Renal cortical epithelial cell (primary cell): Measurements from ENCODE around the gene SYNPO. TPM values are rescaled to one million over a fixed set of nuclear protein-coding genes. Genes with fewer than 3 reads are reported as not detected.

Experiments
- DNase-seq: peaks from one replicate; pipeline ENCODE4 v3.0.0-alpha.2; 2011; ENCODE audit warnings: low read depth
- total RNA-seq: library from RNA; depleted of rRNA; stranded (reverse); fragments of >200 nt; gene quantifications from 2 replicates; pipeline ENCODE4 v1.2.3, GENCODE V29; 2014

The SYNPO gene, protein sequence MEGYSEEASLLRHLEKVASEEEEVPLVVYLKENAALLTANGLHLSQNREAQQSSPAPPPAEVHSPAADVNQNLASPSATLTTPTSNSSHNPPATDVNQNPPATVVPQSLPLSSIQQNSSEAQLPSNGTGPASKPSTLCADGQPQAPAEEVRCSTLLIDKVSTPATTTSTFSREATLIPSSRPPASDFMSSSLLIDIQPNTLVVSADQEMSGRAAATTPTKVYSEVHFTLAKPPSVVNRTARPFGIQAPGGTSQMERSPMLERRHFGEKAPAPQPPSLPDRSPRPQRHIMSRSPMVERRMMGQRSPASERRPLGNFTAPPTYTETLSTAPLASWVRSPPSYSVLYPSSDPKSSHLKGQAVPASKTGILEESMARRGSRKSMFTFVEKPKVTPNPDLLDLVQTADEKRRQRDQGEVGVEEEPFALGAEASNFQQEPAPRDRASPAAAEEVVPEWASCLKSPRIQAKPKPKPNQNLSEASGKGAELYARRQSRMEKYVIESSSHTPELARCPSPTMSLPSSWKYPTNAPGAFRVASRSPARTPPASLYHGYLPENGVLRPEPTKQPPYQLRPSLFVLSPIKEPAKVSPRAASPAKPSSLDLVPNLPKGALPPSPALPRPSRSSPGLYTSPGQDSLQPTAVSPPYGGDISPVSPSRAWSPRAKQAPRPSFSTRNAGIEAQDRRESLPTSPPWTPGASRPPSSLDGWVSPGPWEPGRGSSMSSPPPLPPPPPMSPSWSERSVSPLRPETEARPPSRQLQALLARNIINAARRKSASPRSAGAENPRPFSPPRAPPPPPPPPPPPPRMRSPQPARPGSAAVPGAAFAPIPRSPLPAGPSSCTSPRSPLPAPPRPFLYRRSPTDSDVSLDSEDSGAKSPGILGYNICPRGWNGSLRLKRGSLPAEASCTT
- total RNA-seq: 3.3 and 23.1 TPM in 2 replicates

DNA sequence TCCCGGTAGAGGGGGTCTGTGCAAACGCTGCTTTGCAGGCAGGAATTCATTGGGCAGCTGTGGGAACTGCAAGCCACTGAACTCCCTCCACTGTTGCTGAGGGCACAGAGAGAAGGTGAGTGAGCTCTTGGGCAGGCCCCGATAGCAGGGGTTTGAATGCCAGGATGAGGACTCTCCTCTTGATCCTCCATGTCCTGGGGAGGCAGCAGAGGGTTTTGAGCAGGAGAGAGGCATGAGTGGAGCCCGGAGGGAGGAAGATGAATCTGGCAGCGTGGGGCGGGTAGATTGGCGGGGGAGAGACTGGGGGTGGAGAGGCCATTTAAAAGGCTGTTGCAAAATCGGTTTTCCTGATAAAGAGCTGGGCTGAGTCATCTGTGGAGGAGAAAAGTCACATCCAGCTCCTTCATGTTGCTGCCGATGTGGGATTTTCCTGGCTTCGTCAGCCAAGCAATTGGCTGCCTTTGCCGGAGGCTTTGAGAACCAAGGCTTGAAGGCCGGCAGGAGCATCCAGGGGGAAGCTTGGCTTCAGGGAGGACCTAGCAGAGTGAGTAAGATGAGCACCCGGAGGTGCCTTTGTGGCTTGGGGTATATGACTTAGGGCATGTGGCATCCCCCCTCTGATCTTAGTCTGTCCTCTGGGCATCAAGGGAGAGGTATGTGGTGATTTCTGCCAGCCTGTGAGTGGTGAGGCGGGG is at the start of gene SYNPO:
TSS of gene SYNPO (plus strand) at position 350 of the 695 bp plus-strand sequence. CDS start 7,616 bp downstream, outside the sequence.
- DNase-seq: peak; percentile 97

DNA sequence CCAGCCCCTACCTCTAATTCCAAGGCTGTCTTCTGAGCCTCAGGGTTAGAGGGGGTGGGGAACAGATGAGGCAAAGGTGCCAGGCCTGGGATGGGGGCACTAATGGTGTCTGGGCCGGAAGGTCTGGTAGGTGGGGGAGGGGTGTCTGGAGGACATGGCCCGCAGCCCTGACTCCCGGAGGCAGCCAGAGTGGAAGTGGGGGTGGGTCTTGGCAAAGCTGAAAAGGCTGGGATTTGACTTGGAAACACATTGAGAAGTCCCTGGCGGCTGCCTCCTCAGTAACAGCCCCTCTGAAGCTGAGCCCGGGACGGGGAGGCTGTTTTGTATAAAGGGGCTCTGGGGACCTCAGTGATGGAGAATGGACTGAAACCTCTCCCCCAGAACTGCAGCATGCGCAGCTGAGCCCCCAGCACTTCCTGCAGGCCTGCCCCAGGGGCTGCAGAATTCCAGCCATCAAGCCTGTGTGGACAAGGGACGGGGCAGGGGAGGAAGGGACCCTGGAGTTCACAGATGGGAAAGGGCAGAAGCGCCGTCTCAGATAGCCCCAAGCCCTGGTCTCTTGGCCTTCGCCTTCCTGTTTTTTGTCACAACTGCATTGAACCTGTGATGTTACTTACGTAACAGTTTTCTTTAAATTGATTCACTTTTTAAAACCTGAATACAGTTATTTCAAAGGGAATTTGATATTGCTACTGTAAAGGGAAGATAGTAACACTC is 49.3 kb upstream of the SYNPO start:
- DNase-seq: no peak

DNA sequence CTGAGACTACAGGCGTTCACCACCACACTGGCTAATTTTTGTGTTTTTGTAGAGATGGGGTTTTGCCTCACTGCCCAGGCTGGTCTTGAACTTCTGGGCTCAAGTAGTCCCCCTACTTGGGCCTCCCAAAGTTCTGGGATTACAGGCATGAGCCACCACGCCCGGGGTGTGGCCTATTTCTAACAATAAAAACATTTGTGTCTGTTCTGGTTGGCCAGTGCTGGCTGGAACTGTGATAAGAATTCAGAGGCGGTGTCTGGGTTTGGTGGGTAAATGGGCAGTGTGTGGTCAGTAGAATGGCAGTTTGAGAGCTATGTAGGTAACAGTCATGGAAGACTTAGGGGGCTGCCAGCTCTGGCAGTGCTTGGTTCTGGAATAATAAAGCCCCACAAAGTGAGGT is 46.9 kb upstream of the SYNPO start:
- no peak for DNase-seq

DNA sequence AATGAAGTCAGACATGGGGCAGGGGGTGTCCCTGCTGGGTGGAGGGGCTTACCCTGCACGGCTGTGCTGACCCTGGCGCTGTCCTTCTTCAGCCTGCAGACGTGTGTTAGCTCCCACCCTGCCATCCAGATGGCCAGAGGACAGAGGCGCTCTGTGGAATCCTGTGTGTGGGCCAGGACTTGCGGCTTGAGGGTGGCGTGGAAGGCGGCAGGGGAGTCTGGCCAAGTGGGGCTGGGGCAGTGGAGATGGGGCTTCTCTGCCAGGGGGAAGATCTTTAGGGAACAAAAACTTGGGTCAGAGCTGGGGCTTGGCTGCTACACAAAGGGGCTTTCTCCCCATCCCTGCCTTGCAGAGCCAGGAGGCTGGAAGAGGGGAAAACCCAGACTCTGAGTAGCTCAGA is 46.5 kb upstream of the SYNPO start:
- no peak for DNase-seq

DNA sequence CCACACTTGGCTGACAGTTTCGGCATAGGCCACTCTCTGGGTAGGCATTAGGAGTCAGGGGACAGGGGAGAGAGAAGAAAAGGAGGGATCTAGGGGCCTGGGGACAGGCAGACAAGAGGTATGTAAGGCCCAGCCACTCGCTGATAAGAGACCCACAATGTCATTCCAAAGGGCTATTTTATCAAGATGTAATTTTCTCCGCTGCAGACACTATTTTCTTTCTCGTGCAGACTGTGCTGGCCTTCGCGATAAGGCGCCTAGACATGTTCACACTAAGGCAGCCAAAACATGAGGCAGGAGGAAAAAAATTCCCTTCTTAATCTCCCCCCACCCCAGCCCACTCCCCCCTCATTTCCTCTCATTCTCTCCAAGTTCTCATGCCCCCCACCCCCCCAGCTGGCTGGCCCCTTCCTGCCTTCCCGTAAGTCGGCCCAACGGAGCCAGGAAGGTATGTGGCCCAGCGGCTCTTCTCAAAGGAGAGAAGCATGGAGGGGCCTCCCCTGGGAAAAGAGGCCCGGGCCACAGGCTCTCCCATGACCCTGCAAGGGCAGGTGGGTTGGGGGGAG is 44.9 kb upstream of the SYNPO start:
- DNase-seq: no peak

DNA sequence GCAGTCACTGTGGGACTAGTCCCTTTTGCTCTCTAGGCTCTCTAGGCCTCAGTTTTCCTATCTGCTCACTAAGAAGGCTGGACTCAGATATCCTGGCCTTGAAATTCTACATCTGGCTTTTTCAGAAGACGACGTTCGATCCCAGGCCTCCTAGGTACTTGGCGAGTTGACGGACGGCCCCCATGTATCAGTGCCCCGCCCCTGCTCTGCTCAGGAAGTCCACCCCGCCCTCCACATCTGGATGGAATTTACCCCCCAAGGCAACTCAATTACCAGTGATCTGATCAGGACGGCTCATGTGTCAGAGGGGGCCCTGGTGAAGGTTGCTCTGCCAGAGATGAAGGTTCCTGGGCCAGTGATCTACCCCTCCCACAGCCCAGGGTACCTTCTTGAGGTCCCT is 44.1 kb upstream of the SYNPO start:
- no peak for DNase-seq

DNA sequence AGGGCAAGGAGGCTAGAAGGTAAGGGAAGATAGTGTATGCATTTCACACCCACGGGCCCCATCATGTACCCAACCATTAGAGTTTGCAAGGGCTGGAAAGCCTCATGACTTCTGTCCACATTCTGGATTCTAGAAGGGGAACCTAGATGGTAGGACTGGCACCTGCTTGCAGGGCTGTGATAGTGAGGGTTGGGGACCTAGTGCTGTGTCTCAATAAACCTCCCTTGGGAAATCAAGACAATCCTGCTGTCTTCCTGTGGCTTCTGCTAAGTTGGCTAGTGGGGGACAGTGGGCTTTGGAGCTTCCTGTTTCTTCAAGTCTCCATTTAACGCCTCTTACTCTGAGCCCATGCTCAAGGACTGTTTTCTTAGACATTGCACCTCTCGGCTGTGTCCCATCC is 43.6 kb upstream of the SYNPO start:
- no peak for DNase-seq

DNA sequence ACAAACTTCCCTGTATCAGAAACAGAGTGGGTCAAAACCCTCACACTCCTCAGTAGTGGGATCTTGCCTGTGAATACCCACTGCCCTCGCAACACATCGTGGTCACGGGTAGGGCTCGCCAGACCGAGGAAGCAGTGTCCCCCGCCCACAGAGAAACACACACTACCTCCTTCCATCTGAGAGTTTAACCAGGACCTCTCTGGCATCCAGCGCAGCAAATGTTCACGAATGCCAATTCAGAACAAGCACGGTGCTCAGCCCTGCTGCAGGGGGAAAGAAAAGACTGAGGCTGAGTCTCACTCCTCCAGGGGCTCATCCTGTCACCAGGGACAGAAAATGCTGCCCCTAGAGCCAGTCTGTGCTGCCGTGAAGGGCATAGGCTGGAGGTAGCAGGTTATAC is 42.5 kb upstream of the SYNPO start:
- no peak for DNase-seq

DNA sequence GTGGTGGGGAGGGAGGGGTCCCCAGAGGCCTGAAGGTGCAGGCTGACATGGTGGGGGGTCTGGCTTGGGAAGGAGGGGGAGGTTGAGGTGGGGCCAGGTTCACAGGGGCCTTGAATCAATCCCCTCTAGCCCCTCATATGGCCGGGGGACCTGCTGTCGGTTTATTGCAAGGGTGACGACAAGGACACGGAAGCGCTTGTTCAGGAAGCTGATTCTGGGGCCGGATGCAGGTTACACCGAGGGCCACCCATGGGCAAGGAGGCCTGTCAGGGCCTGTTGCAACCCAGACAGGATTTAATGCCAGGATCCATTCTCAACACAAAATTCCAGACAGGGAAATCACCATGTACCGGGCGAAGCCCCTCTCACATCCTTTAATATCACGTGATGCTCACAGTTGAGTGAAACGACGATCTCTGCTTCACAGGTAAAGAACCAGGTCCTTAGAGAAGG is 41.6 kb upstream of the SYNPO start:
- no peak for DNase-seq

DNA sequence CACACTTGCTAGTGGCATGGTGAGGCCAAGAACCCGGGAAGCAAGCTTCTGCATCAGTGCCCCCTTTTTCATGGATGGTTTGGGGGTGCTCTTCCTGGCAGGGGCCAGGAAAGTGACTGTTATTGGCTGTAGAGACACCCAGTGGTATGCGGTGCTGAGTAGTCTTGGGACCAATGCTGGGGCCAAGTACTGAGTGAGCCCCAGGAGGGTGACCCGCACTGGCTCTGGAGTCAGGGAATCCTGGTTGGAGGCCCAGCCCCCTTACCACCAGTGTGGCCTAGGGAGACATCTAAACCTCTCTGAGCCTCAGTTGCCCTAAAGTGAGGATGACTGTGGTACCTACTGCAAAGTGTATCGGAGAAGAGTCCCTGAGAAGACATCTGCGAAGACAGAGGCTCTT is 41.2 kb upstream of the SYNPO start:
- DNase-seq: no peak

DNA sequence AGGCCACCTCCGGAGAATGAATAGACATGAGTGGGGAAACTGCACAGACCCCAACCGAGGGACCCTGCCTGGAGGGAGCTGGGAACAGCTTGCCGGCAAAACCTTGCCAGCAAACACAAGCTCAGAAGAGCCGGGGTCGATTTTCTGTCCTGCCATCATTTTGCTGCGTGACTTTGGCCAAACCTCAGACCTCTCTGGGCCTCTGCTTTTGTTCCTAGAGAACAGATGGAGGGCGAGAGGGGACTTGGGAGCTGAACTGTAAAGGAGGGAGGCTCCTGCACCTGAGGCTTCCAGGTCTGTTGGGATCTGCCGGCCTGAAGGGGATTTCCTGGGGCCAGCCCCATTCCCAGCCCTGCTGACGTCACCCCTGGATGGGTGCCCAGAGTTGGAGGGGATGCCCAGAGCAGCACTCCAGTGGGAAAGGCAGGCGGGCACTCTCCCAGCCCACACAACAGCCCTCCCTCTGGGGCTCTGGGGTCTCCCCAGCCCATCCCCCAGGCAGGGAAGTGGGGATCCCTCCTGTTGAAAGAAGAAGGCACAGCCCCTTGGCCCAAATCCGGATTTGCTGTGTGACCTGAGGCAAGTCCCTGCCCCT is 40.4 kb upstream of the SYNPO start:
- DNase-seq: peak; percentile 76

DNA sequence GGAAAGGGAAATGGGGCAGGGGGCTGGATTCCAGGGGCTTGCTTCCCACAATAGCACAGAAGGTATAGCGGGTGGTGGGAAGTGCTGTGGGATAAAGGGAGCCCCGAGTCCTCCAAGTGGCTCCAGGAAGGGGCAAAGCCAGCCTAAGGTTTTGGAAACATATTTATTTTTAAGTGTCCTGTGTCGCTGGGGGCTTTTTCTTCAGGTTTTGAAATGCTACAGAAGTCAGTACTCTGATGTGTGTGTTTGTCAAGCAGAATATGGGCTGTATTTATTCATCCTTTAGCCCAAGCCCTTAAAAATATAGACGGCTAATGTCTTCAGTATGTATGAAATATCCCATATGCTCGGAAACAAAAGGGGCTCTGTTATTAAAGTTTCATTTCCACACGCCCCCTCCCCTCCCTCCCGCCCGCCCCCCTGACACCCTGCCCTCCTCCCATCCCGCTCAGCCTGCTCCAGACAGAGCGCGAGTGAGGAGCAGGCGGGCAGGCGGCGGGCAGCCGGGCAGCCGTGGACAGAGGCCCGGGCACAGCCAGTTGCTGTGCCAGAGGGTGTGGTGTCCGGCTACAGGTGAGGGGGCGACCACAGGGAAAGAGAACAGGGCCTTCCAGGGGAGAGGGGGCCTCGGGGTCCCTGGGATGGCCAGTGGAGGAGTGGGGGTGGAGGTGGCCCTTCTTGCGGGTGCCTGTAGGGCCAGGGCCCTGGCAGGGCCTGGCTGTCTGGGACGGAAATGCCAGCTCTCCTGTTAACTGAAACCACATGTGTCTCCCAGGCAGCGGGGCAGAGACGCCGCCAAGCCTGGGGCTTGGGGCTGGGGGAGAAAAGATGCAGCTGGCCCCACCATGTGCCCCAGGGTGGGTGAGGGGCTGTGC is 39.6 kb upstream of the SYNPO start:
- no peak for DNase-seq

DNA sequence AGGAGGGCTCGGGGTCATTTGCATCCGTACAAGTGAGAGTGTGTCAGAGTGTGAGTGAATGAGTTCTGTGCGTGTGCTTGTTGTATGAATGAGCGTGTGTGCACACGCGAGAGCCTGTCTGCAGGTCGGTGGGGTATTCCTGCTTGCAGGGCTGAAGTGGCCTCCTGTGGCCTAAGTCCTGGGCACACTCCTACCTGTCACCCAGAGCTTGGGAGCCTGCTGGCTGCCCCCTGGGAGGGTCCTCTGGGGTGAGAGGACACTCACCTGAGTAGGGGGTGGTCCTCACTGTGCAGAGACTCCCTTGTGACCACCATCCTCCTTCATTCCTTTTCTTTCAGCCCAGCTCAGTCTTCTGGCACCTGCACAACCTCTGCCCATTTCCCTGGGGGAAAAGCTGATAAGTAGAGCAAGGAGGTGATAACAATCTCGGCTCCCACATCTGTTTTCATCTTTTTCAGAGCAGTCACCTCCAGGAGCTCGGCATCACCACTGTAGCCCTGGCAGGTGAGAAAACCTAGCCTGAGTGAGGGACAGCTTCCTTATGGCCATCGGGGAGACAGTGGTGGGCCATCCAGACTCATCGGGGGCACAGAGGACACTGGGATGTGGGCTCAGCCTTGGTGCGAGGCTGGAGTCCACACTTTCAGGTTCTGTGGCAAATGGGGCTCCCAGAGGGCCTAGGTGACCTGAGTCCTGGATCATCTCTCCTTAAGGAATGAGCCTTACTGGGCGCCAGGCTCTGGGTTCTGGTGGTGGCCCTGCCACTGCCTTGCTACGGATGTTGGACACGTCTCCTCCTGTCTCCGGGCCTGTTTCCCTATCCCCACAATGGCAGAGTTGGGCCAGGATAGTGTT is 38.7 kb upstream of the SYNPO start:
- no peak for DNase-seq

DNA sequence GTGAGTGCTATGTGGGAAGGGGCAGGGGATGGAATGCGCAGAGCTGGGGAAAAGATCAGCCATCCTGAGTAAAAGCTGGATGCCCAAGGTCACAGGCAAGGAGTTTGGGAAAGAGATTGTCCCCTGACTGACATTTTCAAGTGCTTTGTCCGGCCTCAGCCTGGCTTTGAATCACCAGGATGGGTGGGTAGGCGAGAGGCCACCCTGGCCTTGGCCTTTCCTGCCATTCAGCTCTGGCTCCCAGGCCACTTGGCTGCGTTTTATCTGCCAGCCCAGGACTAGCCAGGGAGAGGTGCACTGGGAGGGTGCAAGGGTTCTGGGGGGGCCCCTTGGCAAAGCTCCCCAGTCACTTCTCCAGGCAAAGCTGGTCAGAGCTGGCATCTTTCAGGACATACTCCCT is 37.4 kb upstream of the SYNPO start:
- DNase-seq: no peak

DNA sequence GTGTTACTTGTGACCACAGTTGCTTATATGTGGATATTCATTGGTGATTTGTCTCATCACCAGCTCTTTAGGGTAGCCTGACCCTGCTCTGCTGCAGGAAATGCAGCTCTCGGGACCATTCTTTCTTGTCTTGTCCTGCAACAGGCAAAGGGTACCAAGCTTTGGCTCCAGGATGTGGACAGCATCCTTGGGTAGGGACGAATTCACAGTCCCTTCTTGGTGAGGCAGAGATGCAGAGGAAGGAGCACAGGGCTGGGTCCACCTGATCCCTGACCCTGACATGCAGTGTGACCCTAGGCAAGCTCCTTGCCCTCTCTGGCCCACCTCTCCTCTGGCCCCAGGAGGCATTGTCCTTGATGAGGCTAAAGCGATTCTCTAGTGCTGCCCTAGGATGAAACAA is 37.0 kb upstream of the SYNPO start:
- no peak for DNase-seq

DNA sequence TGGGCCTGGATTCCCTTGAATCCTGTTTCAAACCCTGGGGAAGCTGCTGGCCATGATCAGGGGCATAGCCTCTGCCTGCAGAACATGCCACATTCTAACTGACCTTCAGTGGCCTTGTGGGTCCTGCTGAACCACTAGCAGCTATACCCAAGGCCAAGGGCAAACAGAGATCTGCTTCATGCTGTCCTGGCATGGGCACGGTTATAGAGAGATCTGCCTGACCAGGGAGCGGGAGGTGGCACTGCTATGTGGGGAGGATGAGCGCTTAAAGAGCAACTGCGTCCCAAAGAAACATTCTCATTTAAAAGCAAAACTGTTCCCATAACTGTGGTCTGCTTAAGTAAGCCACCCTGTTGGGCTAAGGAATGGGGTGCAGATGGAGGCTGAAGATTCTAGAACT is 36.5 kb upstream of the SYNPO start:
- DNase-seq: no peak

DNA sequence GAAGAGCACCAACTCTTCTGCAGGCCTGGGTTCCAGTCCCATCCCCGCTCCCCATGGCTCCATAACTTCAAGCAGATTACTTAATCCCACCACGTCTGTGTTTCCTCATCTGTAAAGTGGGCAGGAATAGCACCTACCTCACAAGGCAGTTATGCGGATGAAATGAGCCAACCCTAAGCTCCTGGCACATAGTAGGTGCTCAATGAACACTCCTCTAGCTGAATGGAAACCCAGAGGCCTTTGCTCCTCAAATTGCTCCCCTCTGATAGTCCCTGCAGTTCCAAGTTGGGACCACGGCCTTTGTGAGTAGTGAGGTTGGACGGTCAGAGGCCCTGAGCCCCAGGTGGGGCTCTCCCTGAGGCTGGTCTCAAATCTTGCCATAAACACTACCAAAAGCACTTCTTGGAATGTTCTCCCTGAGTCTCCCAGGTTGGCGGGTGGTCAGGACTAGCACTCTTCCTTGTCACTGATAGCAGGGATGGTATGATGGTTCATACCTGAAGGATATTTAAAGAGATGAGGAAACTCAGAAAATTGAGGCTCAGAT is 35.5 kb upstream of the SYNPO start:
- no peak for DNase-seq

DNA sequence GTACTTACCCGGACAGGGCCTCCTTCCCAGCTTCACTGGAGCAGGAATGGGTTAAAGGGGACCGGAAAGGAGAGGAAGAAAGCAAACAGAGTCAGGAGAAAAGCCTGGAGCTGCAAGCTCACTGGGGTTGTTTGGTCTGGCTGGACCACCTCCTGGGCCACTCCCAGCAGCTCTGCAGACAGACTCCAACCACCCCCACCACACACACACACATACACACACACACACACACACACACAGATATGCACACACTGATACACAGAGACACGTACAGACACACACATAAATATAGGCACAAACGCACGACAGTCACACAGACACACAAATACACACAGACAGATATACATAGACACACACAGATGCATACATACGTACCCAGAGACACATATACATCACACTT is 34.9 kb upstream of the SYNPO start:
- DNase-seq: no peak

DNA sequence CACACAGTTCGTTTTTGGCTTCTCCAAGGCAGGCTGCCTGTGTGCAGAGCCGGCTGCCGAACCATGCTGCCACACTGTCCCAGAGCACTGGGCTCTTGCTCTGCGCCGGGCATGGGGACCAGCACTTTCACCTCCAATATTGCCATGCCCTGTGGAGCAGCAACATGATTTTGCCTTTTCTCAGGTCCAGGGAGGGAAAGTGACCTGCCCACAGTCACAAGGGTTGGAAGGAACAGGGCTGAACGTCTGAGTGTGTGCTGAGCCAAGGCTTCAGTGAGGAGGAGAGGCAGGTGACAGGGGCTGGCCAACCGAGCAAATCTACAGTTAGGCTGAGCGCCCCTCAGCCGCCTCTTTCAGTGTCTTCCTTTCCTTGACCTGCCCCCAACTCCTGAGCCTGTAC is 34.0 kb upstream of the SYNPO start:
- DNase-seq: no peak
